ENCODE data around the gene ANXA2R. TPM values are rescaled to one million over a fixed set of nuclear protein-coding genes. Genes with fewer than 3 reads are reported as not detected.

Gene ANXA2R
- total and polyA plus RNA-seq, 2 of the 13 experiments (the other 11 are each of a cell fraction or from before 2014, with no cell fraction given), result 0.95 to 1.3 TPM

GRCh38 chr5:43039471-43040286 is 440 bp downstream of the ANXA2R start (continued):
- TF ChIP-seq SPEN (CRISPR knock-in tag; IDR thresholded peaks at IDR 0.05; ENCODE audit: low read depth) (no peak), EP300 (IDR thresholded peaks at IDR 0.05; ENCODE audit: low read depth in 2 of 2, low read length in 2 of 2) (no peak), EP300 (CRISPR knock-in tag; IDR thresholded peaks at IDR 0.05; ENCODE audit: borderline replicate concordance) (no peak), ARHGAP35 (CRISPR knock-in tag; IDR thresholded peaks at IDR 0.05; ENCODE audit: borderline replicate concordance) (no peak), CENPX (CRISPR knock-in tag; IDR thresholded peaks at IDR 0.05) (no peak), ZNF891 (CRISPR knock-in tag; IDR thresholded peaks at IDR 0.05) (peak; percentile 68; the same call in 1 of the 2 replicates), ZNF331 (CRISPR knock-in tag; IDR thresholded peaks at IDR 0.05) (no peak), MYNN (CRISPR knock-in tag; IDR thresholded peaks at IDR 0.05; ENCODE audit: low read depth) (no peak), SAP130 (CRISPR knock-in tag; IDR thresholded peaks at IDR 0.05; ENCODE audit: low read depth) (peak; percentile 11; the same call in 1 of the 2 replicates), ZNF597 (CRISPR knock-in tag; IDR thresholded peaks at IDR 0.05) (no peak), MED1 (CRISPR knock-in tag; IDR thresholded peaks at IDR 0.05) (no peak), ZNF10 (CRISPR knock-in tag; IDR thresholded peaks at IDR 0.05; ENCODE audit: borderline replicate concordance, low read depth) (no peak), ZNF138 (CRISPR knock-in tag; IDR thresholded peaks at IDR 0.05; ENCODE audit: low read depth) (0 out of 2 replicates have a peak, but pooled peaks have one; percentile 44), U2AF1 (optimal IDR thresholded peaks at IDR 0.05; ENCODE audit: low read depth, low read length) (no peak), XRCC5 (optimal IDR thresholded peaks at IDR 0.05; ENCODE audit: low read length) (no peak), ZBTB42 (CRISPR knock-in tag; IDR thresholded peaks at IDR 0.05) (no peak), SMC3 (IDR thresholded peaks at IDR 0.05; ENCODE audit: low read length) (no peak), ZFP1 (CRISPR knock-in tag; IDR thresholded peaks at IDR 0.05) (no peak), KAT8 (CRISPR knock-in tag; IDR thresholded peaks at IDR 0.05) (no peak), CCAR2 (optimal IDR thresholded peaks at IDR 0.05; ENCODE audit: low read depth, low read length) (no peak), ZNF552 (CRISPR knock-in tag; IDR thresholded peaks at IDR 0.05; ENCODE audit: borderline replicate concordance) (no peak), HDAC6 (IDR thresholded peaks at IDR 0.05; ENCODE audit: low read depth, low read length) (no peak), PRDM15 (CRISPR knock-in tag; IDR thresholded peaks at IDR 0.05) (peak; percentile 90), ARNT (IDR thresholded peaks at IDR 0.05) (no peak), LBX2 (CRISPR knock-in tag; IDR thresholded peaks at IDR 0.05; ENCODE audit: borderline replicate concordance) (no peak), ZNF143 (CRISPR knock-in tag; IDR thresholded peaks at IDR 0.05) (no peak)
- TF ChIP-seq, protein P1, sequence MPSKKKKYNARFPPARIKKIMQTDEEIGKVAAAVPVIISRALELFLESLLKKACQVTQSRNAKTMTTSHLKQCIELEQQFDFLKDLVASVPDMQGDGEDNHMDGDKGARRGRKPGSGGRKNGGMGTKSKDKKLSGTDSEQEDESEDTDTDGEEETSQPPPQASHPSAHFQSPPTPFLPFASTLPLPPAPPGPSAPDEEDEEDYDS (CRISPR knock-in tag; IDR thresholded peaks at IDR 0.05), result no peak
